ENCODE data around the gene SMC6. TPM values are rescaled to one million over a fixed set of nuclear protein-coding genes. Genes with fewer than 3 reads are reported as not detected.

Gene SMC6
- total RNA-seq, 1 donor from 2014 or later, result 33.6 TPM

DNA sequence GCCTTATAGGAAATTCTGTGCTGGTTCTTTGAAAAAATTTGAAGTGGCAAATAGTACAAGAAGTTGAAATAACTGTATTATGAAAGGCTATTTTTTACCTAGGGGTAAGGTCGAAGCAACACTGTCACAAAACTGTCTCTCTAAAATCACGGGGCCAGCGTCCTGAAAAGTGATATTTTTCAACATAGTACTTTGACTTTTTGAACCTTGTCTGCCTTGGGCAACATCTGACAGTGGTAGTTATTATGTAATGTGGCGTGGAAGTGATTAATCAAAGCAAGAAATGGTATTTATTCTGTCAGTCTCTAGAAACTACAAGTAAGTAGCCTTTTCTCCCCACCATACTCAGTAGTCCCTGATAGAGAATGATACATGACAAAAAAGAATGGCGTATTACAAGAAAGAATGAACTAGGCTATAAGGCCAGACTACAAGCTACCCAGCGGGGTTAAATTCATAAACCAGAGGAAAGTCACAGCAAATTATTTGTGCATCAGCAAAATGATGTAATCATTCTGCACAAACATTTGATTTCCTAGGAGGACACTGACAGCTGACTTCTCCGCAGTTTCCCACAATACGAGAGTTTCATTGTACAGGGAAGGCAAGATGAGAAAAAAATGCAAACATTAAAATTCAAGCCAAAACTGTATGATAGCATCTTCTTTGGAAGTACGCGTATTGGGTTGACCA lies 10.2 kb upstream of the SMC6 start:
- H3K27me3 Mint-ChIP-seq (ENCODE audit: low read depth), result no peaks in the 10 kb centered on the region
- H3K36me3 Mint-ChIP-seq (ENCODE audit: low read depth), result no peaks in the 10 kb centered on the region
- TF ChIP-seq, protein P1, sequence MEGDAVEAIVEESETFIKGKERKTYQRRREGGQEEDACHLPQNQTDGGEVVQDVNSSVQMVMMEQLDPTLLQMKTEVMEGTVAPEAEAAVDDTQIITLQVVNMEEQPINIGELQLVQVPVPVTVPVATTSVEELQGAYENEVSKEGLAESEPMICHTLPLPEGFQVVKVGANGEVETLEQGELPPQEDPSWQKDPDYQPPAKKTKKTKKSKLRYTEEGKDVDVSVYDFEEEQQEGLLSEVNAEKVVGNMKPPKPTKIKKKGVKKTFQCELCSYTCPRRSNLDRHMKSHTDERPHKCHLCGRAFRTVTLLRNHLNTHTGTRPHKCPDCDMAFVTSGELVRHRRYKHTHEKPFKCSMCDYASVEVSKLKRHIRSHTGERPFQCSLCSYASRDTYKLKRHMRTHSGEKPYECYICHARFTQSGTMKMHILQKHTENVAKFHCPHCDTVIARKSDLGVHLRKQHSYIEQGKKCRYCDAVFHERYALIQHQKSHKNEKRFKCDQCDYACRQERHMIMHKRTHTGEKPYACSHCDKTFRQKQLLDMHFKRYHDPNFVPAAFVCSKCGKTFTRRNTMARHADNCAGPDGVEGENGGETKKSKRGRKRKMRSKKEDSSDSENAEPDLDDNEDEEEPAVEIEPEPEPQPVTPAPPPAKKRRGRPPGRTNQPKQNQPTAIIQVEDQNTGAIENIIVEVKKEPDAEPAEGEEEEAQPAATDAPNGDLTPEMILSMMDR (conservative IDR thresholded peaks at IDR 0.05), result no peak
- H3K4me3 Mint-ChIP-seq, result no peak overlapping the region
- peaks cover 4% of the 10 kb centered on the region for H3K4me1 Mint-ChIP-seq
- no peak for DNase-seq (ENCODE audit: low read depth, low spot score)
- no peak overlapping the region for H3K27ac Mint-ChIP-seq (ENCODE audit: unreplicated experiment)
- no peaks in the 10 kb centered on the region for H3K9me3 Mint-ChIP-seq

DNA sequence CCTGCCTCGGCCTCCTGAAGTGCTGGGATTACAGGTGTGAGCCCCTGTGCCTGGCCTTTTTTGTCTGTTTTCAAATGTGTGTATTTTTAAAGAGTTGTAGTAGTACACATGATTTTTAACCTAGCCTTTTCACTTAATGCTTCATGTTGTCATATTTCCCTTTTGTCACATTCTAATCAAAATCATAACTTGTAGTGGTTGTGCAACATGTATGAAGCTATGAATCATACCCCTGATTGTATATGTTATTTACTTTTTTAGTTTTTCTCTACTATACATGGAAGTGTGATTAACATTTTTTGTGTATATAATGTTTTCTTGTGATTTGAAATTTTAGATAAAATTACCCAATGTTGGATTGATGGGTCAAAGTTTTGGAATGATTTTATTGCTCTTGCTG lies 8.8 kb upstream of the SMC6 start:
- Mint-ChIP-seq H3K27me3 (ENCODE audit: low read depth) (no peaks in the 10 kb centered on the region), H3K4me1 (peaks cover 4% of the 10 kb centered on the region), H3K27ac (ENCODE audit: unreplicated experiment) (no peak overlapping the region), H3K4me3 (no peak overlapping the region), H3K36me3 (ENCODE audit: low read depth) (no peaks in the 10 kb centered on the region), H3K9me3 (no peaks in the 10 kb centered on the region)
- DNase-seq (ENCODE audit: low read depth, low spot score), result no peak
- TF ChIP-seq, protein P1 (conservative IDR thresholded peaks at IDR 0.05), result no peak

DNA sequence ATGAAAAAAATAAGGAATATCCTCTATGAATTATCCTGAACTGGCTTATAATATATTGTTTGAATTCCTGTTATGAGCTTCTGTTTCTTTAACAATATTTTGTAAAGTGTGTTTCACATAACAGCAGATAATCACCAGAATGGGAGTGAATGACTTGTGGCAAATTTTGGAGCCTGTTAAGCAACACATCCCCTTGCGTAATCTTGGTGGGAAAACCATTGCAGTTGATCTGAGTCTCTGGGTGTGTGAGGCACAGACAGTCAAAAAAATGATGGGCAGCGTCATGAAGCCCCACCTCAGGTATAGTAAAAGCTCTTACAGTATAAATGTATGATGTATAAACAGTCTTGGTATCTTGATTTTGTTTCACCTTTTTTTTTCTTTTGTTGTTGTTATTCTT lies 6.2 kb upstream of the SMC6 start:
- no peaks in the 10 kb centered on the region for H3K36me3 Mint-ChIP-seq (ENCODE audit: low read depth)
- H3K27ac Mint-ChIP-seq (ENCODE audit: unreplicated experiment), result no peak overlapping the region

DNA sequence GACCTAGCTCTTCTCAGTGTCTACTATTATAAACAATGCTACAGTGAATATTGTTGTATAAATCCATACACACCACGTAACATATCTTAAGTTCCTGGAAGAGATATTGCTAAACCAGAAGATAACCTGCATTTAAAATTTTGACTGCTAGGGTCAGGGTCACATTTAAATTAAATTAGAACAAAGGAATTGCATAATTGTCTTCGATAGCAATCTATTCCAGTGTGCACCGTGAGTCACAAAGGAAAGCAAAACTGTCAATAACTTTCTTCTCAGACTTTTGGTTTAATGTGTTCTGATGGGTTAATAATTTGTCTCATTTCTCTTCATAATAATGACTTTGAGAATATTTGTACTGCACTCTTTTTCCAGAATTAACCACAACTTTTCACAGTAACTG lies 4.5 kb upstream of the SMC6 start:
- H3K36me3 Mint-ChIP-seq (ENCODE audit: low read depth), result no peaks in the 10 kb centered on the region
- H3K27ac Mint-ChIP-seq (ENCODE audit: unreplicated experiment), result no peak overlapping the region
- H3K4me3 Mint-ChIP-seq, result no peak overlapping the region
- no peaks in the 10 kb centered on the region for H3K27me3 Mint-ChIP-seq (ENCODE audit: low read depth)
- no peaks in the 10 kb centered on the region for H3K9me3 Mint-ChIP-seq
- peaks cover 29% of the 10 kb centered on the region for H3K4me1 Mint-ChIP-seq
- TF ChIP-seq, protein P1 (conservative IDR thresholded peaks at IDR 0.05), result no peak
- DNase-seq (ENCODE audit: low read depth, low spot score), result no peak

More for the DNA sequence above, 6.2 kb upstream of the SMC6 start:
- Mint-ChIP-seq H3K9me3 (no peaks in the 10 kb centered on the region), H3K4me3 (no peak overlapping the region), H3K4me1 (peaks cover 24% of the 10 kb centered on the region), H3K27me3 (ENCODE audit: low read depth) (no peaks in the 10 kb centered on the region)
- DNase-seq (ENCODE audit: low read depth, low spot score), result no peak
- TF ChIP-seq, protein P1 (conservative IDR thresholded peaks at IDR 0.05), result no peak

DNA sequence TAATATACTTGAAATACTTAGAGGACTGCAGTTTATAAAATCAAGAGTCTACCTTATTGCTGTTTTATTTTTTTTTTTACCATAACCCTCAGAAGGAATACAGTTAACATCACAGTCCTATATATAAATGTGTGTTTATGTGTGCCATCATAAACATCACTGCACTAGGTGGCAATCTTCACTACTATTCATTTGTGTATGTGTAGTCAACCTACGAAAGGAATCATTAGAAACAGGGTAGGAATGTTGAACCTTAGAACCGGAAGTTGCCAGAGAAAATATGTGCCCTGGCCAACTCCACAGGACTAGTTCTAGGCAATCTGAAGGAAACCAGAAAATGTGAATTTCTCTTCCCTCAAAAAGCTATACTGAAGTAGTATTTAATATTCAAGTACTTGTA lies 3.7 kb upstream of the SMC6 start:
- Mint-ChIP-seq H3K27ac (ENCODE audit: unreplicated experiment) (no peak overlapping the region), H3K27me3 (ENCODE audit: low read depth) (no peaks in the 10 kb centered on the region), H3K4me1 (peaks cover 36% of the 10 kb centered on the region), H3K36me3 (ENCODE audit: low read depth) (no peaks in the 10 kb centered on the region), H3K9me3 (no peaks in the 10 kb centered on the region), H3K4me3 (no peak overlapping the region)
- TF ChIP-seq, protein P1 (conservative IDR thresholded peaks at IDR 0.05), result no peak
- DNase-seq (ENCODE audit: low read depth, low spot score), result no peak
